Measurements from ENCODE around the gene KIAA0586.

The KIAA0586 gene

GRCh38 chr14:58395812-58396788, 31.4 kb upstream of the KIAA0586 start, which contains the start of gene TOMM20L:
Gene TOMM20L (plus strand): TSS chr14:58395930. CDS start chr14:58395958, 28 bp downstream.
- peak; percentile 56 for DNase-seq
- WGBS = 11% methylated on average over 73 of the region's 86 CpGs
- Histone ChIP-seq H2BK120ac (ENCODE audit: low read depth, low read length) (peak within 1 kb of the TSS; percentile 58), H2AFZ (ENCODE audit: low read depth, low read length) (peak within 1 kb of the TSS; percentile 84), H2BK5ac (ENCODE audit: low read depth, low read length, poor library complexity, severe bottlenecking) (no peak within 1 kb of the TSS), H3K4me3 (ENCODE audit: insufficient read depth in 1 of 2, low read depth in 1 of 2, low read length in 2 of 2) (peak within 1 kb of the TSS; percentile 59 to 75), H3K9me3 (ENCODE audit: control insufficient read depth, low read length) (no peaks in the 10 kb centered on the region), H3K27ac (ENCODE audit: low read length, poor library complexity, severe bottlenecking) (no peak within 1 kb of the TSS), H4K8ac (ENCODE audit: low read length) (peak within 1 kb of the TSS; percentile 95), H4K91ac (ENCODE audit: low read length) (peak within 1 kb of the TSS; percentile 85), H3K4me1 (ENCODE audit: control insufficient read depth, insufficient read depth, low read depth, low read length) (peaks cover 9% of the 10 kb centered on the region), H3K36me3 (ENCODE audit: control insufficient read depth in 1 of 2, insufficient read depth in 2 of 2, low read depth in 1 of 2, low read length in 2 of 2) (no peaks in the 10 kb centered on the region), H3K4ac (ENCODE audit: low read depth in 1 of 2, low read length in 2 of 2) (peak within 1 kb of the TSS; percentile 34 to 91), H3K79me1 (replicated peaks; ENCODE audit: low read length, poor library complexity, severe bottlenecking) (no peaks in the 10 kb centered on the region), H3K23ac (ENCODE audit: low read length in 2 of 2) (peak within 1 kb of the TSS in 1 of 2 experiments; percentile 2), H3K14ac (ENCODE audit: low read length in 2 of 2) (peak within 1 kb of the TSS in 1 of 2 experiments; percentile 82), H3K4me2 (ENCODE audit: low read length, poor library complexity, severe bottlenecking) (peak within 1 kb of the TSS; percentile 95), H2BK12ac (ENCODE audit: low read length in 2 of 2) (peak within 1 kb of the TSS in 1 of 2 experiments; percentile 56), H3K18ac (ENCODE audit: low read depth in 1 of 2, low read length in 2 of 2) (peak within 1 kb of the TSS; percentile 67 to 80), H2BK15ac (ENCODE audit: low read depth, poor library complexity, severe bottlenecking) (peak within 1 kb of the TSS; percentile 30), H2AK5ac (ENCODE audit: low read length, severe bottlenecking) (no peak within 1 kb of the TSS), H3K27me3 (ENCODE audit: control insufficient read depth in 1 of 2, insufficient read depth in 1 of 2, low read length in 2 of 2) (no peaks in the 10 kb centered on the region), H3K9ac (ENCODE audit: low read length) (peak within 1 kb of the TSS; percentile 79)

DNA sequence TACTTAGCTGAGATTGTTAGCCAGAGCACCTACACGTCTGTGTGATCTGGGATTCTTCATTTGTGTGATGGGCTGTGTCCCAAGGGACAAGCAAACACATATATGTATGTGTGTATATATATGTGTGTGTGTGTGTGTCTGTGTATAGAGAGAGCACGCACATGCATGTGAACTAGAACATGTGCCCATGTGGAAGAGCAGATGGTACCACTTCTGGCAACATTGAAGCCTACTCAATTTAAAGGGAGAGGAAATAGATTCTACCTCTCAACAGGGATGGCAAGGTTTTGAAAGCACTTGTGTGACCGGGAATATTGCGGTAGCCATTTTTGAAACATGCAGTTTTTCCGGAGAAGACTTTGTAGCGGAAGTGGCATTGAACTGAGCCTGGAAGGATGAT, 30.4 kb upstream of the KIAA0586 start:
- WGBS = 94% methylated on average over 6 of the region's 6 CpGs
- Histone ChIP-seq H2AFZ (ENCODE audit: low read depth, low read length) (no peak overlapping the region), H4K8ac (ENCODE audit: low read length) (no peak overlapping the region), H3K18ac (ENCODE audit: low read depth in 1 of 2, low read length in 2 of 2) (no peak overlapping the region), H3K4me1 (ENCODE audit: control insufficient read depth, insufficient read depth, low read depth, low read length) (peaks cover 9% of the 10 kb centered on the region), H3K23ac (ENCODE audit: low read length in 2 of 2) (no peak overlapping the region), H2BK15ac (ENCODE audit: low read depth, poor library complexity, severe bottlenecking) (no peak overlapping the region), H3K9ac (ENCODE audit: low read length) (no peak overlapping the region), H3K9me3 (ENCODE audit: control insufficient read depth, low read length) (no peaks in the 10 kb centered on the region), H2BK120ac (ENCODE audit: low read depth, low read length) (no peak overlapping the region), H3K4me2 (ENCODE audit: low read length, poor library complexity, severe bottlenecking) (no peak overlapping the region), H2AK5ac (ENCODE audit: low read length, severe bottlenecking) (no peak overlapping the region), H3K27me3 (ENCODE audit: control insufficient read depth in 1 of 2, insufficient read depth in 1 of 2, low read length in 2 of 2) (no peaks in the 10 kb centered on the region), H2BK5ac (ENCODE audit: low read depth, low read length, poor library complexity, severe bottlenecking) (no peak overlapping the region), H3K4ac (ENCODE audit: low read depth in 1 of 2, low read length in 2 of 2) (no peak overlapping the region), H3K79me1 (replicated peaks; ENCODE audit: low read length, poor library complexity, severe bottlenecking) (no peaks in the 10 kb centered on the region), H3K4me3 (ENCODE audit: insufficient read depth in 1 of 2, low read depth in 1 of 2, low read length in 2 of 2) (no peak overlapping the region), H3K36me3 (ENCODE audit: control insufficient read depth in 1 of 2, insufficient read depth in 2 of 2, low read depth in 1 of 2, low read length in 2 of 2) (no peaks in the 10 kb centered on the region), H2BK12ac (ENCODE audit: low read length in 2 of 2) (no peak overlapping the region), H3K14ac (ENCODE audit: low read length in 2 of 2) (no peak overlapping the region), H4K91ac (ENCODE audit: low read length) (no peak overlapping the region), H3K27ac (ENCODE audit: low read length, poor library complexity, severe bottlenecking) (no peak overlapping the region)
- DNase-seq = no peak

DNA sequence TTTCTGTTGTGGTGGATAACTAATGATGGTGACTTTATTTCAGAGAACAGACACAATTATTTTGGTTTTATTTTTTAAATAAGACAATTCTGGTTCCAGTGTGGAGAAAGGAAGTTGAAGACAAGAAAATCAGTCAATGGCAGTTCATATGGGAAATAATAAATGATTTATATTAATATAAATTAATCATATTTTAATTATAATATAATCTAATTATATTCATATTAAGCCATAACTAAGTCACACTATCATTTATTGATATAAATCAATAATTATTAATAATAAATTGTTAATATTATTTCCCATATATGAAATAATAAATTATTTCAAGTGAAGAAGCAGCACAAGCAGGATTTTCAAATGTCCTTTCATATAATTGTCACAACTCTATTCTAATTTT, 29.0 kb upstream of the KIAA0586 start:
- Histone ChIP-seq H3K18ac (ENCODE audit: low read depth in 1 of 2, low read length in 2 of 2) (no peak overlapping the region), H4K91ac (ENCODE audit: low read length) (no peak overlapping the region), H2BK120ac (ENCODE audit: low read depth, low read length) (no peak overlapping the region), H3K14ac (ENCODE audit: low read length in 2 of 2) (no peak overlapping the region), H4K8ac (ENCODE audit: low read length) (no peak overlapping the region), H2BK5ac (ENCODE audit: low read depth, low read length, poor library complexity, severe bottlenecking) (no peak overlapping the region), H2BK12ac (ENCODE audit: low read length in 2 of 2) (no peak overlapping the region), H2AFZ (ENCODE audit: low read depth, low read length) (no peak overlapping the region), H3K23ac (ENCODE audit: low read length in 2 of 2) (no peak overlapping the region), H3K27me3 (ENCODE audit: control insufficient read depth in 1 of 2, insufficient read depth in 1 of 2, low read length in 2 of 2) (no peaks in the 10 kb centered on the region), H3K4ac (ENCODE audit: low read depth in 1 of 2, low read length in 2 of 2) (no peak overlapping the region), H3K9me3 (ENCODE audit: control insufficient read depth, low read length) (no peaks in the 10 kb centered on the region), H3K9ac (ENCODE audit: low read length) (no peak overlapping the region), H3K4me2 (ENCODE audit: low read length, poor library complexity, severe bottlenecking) (no peak overlapping the region), H3K79me1 (replicated peaks; ENCODE audit: low read length, poor library complexity, severe bottlenecking) (no peaks in the 10 kb centered on the region), H3K36me3 (ENCODE audit: control insufficient read depth in 1 of 2, insufficient read depth in 2 of 2, low read depth in 1 of 2, low read length in 2 of 2) (no peaks in the 10 kb centered on the region), H2AK5ac (ENCODE audit: low read length, severe bottlenecking) (no peak overlapping the region), H3K27ac (ENCODE audit: low read length, poor library complexity, severe bottlenecking) (no peak overlapping the region), H3K4me1 (ENCODE audit: control insufficient read depth, insufficient read depth, low read depth, low read length) (peaks cover 9% of the 10 kb centered on the region), H3K4me3 (ENCODE audit: insufficient read depth in 1 of 2, low read depth in 1 of 2, low read length in 2 of 2) (no peak overlapping the region), H2BK15ac (ENCODE audit: low read depth, poor library complexity, severe bottlenecking) (no peak overlapping the region)
- DNase-seq = no peak

GRCh38 chr14:58398895-58399294, 28.6 kb upstream of the KIAA0586 start:
- no peak overlapping the region for H3K9ac ChIP-seq (ENCODE audit: low read length)
- no peak overlapping the region for H2BK120ac ChIP-seq (ENCODE audit: low read depth, low read length)
- 94% methylated on average over 3 of the region's 3 CpGs for WGBS

More at GRCh38 chr14:58398895-58399294, 28.6 kb upstream of the KIAA0586 start:
- no peak overlapping the region for H4K8ac ChIP-seq (ENCODE audit: low read length)
- no peak overlapping the region for H2BK12ac ChIP-seq (ENCODE audit: low read length in 2 of 2)
- no peak overlapping the region for H2AFZ ChIP-seq (ENCODE audit: low read depth, low read length)
- no peak overlapping the region for H3K4me3 ChIP-seq (ENCODE audit: insufficient read depth in 1 of 2, low read depth in 1 of 2, low read length in 2 of 2)
- H3K4me1 ChIP-seq (ENCODE audit: control insufficient read depth, insufficient read depth, low read depth, low read length) = peaks cover 9% of the 10 kb centered on the region
- H3K79me1 ChIP-seq (replicated peaks; ENCODE audit: low read length, poor library complexity, severe bottlenecking) = no peaks in the 10 kb centered on the region
- no peak for DNase-seq
- H3K36me3 ChIP-seq (ENCODE audit: control insufficient read depth in 1 of 2, insufficient read depth in 2 of 2, low read depth in 1 of 2, low read length in 2 of 2) = no peaks in the 10 kb centered on the region
- H4K91ac ChIP-seq (ENCODE audit: low read length) = no peak overlapping the region
- no peaks in the 10 kb centered on the region for H3K9me3 ChIP-seq (ENCODE audit: control insufficient read depth, low read length)
- no peak overlapping the region for H3K4ac ChIP-seq (ENCODE audit: low read depth in 1 of 2, low read length in 2 of 2)
- no peak overlapping the region for H3K18ac ChIP-seq (ENCODE audit: low read depth in 1 of 2, low read length in 2 of 2)
- no peaks in the 10 kb centered on the region for H3K27me3 ChIP-seq (ENCODE audit: control insufficient read depth in 1 of 2, insufficient read depth in 1 of 2, low read length in 2 of 2)
- H3K27ac ChIP-seq (ENCODE audit: low read length, poor library complexity, severe bottlenecking) = no peak overlapping the region
- no peak overlapping the region for H2BK5ac ChIP-seq (ENCODE audit: low read depth, low read length, poor library complexity, severe bottlenecking)
- no peak overlapping the region for H2AK5ac ChIP-seq (ENCODE audit: low read length, severe bottlenecking)
- H2BK15ac ChIP-seq (ENCODE audit: low read depth, poor library complexity, severe bottlenecking) = no peak overlapping the region
- no peak overlapping the region for H3K4me2 ChIP-seq (ENCODE audit: low read length, poor library complexity, severe bottlenecking)
- no peak overlapping the region for H3K23ac ChIP-seq (ENCODE audit: low read length in 2 of 2)
- no peak overlapping the region for H3K14ac ChIP-seq (ENCODE audit: low read length in 2 of 2)

All from mesenchymal stem cell (in vitro differentiated cells and primary cell).